IPS-20b (cell line): Measurements from ENCODE around the gene CATSPERE.

ENCODE experiments used
- H3K27ac ChIP-seq: one replicate; pipeline ENCODE4 v1.5.1; 2013; ENCODE audit warnings: low read length
- H3K27me3 ChIP-seq: 2 replicates; pipeline ENCODE4 v1.6.1; 2013; ENCODE audit warnings: mild to moderate bottlenecking, low read length, inconsistent platforms; ENCODE audit not compliant: insufficient read depth
- H3K36me3 ChIP-seq: 2 replicates; pipeline ENCODE4 v1.6.1; 2013; ENCODE audit warnings: low read depth, mild to moderate bottlenecking, inconsistent platforms, low read length, moderate library complexity; ENCODE audit not compliant: insufficient read depth
- H3K4me1 ChIP-seq: 2 replicates; pipeline ENCODE4 v1.6.1; 2013; ENCODE audit warnings: mild to moderate bottlenecking, control low read depth, inconsistent platforms, low read length, moderate library complexity; ENCODE audit not compliant: insufficient read depth
- H3K4me3 ChIP-seq: 2 replicates; pipeline ENCODE4 v1.5.1; 2013; ENCODE audit warnings: mild to moderate bottlenecking, low read length, inconsistent platforms
- H3K9ac ChIP-seq: 2 replicates; pipeline ENCODE4 v1.6.1; 2013; ENCODE audit warnings: low read depth, mild to moderate bottlenecking, inconsistent platforms, low read length, moderate library complexity
- H3K9me3 ChIP-seq: 2 replicates; pipeline ENCODE4 v1.6.1; 2013; ENCODE audit warnings: mild to moderate bottlenecking, low read depth, low read length, inconsistent platforms; ENCODE audit not compliant: insufficient read depth

CATSPERE gene

DNA sequence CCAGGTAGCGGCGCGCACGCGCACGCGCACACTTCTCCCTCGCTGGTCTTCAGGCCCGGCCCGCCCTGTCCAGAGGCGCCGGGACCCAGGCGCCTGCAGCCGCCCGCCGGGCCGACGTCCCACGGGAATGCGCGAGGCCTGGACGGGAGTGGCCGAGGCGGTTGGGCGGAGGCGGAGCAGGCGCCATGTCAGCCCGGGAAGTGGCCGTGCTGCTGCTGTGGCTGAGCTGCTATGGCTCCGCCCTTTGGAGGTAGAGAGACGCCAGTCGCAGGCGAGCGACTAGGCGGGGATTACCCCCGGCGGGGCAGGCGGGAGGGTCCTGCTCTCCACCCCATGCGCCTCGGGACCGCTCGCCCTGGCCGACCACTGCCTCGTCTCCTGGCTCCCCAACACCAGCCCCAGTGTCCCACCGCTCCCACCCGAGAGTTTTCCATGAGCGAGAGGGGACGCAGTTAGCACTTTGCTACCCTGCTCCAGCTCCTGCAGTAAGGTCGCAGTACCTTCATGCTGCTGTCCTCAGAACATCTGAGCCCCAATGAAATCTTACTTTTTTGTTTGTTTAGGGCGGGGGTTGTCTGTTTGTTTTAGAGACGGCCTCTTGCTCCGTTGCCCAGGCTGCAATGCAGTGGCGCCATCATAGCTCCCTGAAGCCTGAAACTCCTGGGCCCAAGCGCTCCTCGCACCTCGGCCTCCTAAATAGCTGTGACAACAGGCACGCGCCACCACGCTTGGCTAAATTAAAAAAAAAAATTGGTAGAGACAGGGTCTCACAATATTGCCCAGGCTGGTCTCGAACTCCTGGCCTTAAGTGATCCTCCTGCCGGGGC is at the start of gene CATSPERE:
Gene CATSPERE (plus strand): TSS at position 29 of the 827 bp plus-strand sequence. CDS start 157 bp downstream, at position 186.
- peak within 1 kb of the TSS; percentile 67; the same call in 1 of the 2 replicates for H3K9ac ChIP-seq
- no peaks in the 10 kb centered on the region; the same call in none of the 2 replicates for H3K4me1 ChIP-seq
- H3K27me3 ChIP-seq: no peaks in the 10 kb centered on the region
- H3K36me3 ChIP-seq: no peaks in the 10 kb centered on the region
- peak within 1 kb of the TSS; percentile 36 for H3K27ac ChIP-seq
- peak within 1 kb of the TSS; percentile 67; the same call in 1 of the 2 replicates for H3K4me3 ChIP-seq
- H3K9me3 ChIP-seq: peaks cover 11% of the 10 kb centered on the region

GRCh38 chr1:244412176-244412575 is 48.9 kb upstream of the CATSPERE start:
- Histone ChIP-seq H3K9me3 (no peaks in the 10 kb centered on the region), H3K27me3 (no peaks in the 10 kb centered on the region), H3K4me1 (peaks cover 10% of the 10 kb centered on the region; the same call in 1 of the 2 replicates), H3K4me3 (no peak overlapping the region), H3K9ac (no peak overlapping the region), H3K36me3 (peaks cover 97% of the 10 kb centered on the region), H3K27ac (no peak overlapping the region)

- H3K9me3 ChIP-seq: no peaks in the 10 kb centered on the region
- H3K36me3 ChIP-seq: peaks cover 97% of the 10 kb centered on the region
- no peaks in the 10 kb centered on the region for H3K27me3 ChIP-seq
- peaks cover 10% of the 10 kb centered on the region; the same call in 1 of the 2 replicates for H3K4me1 ChIP-seq
- H3K27ac ChIP-seq: no peak overlapping the region
- no peak overlapping the region for H3K9ac ChIP-seq
- no peak overlapping the region for H3K4me3 ChIP-seq
Observed at GRCh38 chr1:244413736-244414135, 47.3 kb upstream of the CATSPERE start.

GRCh38 chr1:244414543-244414942 is 46.5 kb upstream of the CATSPERE start:
- H3K27ac ChIP-seq: no peak overlapping the region
- no peak overlapping the region for H3K4me3 ChIP-seq
- no peak overlapping the region for H3K9ac ChIP-seq
- H3K9me3 ChIP-seq: no peaks in the 10 kb centered on the region
- H3K27me3 ChIP-seq: no peaks in the 10 kb centered on the region
- H3K36me3 ChIP-seq: peaks cover 96% of the 10 kb centered on the region
- peaks cover 3% of the 10 kb centered on the region; the same call in 1 of the 2 replicates for H3K4me1 ChIP-seq

GRCh38 chr1:244419024-244419423 is 42.0 kb upstream of the CATSPERE start:
- H3K4me1 ChIP-seq: no peaks in the 10 kb centered on the region
- no peak overlapping the region for H3K4me3 ChIP-seq
- H3K9me3 ChIP-seq: no peaks in the 10 kb centered on the region; the same call in 1 of the 2 replicates
- no peak overlapping the region for H3K27ac ChIP-seq
- peaks cover 94% of the 10 kb centered on the region for H3K36me3 ChIP-seq
- H3K27me3 ChIP-seq: no peaks in the 10 kb centered on the region
- H3K9ac ChIP-seq: no peak overlapping the region

- no peak overlapping the region for H3K27ac ChIP-seq
- peaks cover 90% of the 10 kb centered on the region for H3K36me3 ChIP-seq
- no peaks in the 10 kb centered on the region for H3K27me3 ChIP-seq
- no peak overlapping the region for H3K9ac ChIP-seq
- H3K4me1 ChIP-seq: no peaks in the 10 kb centered on the region
- H3K9me3 ChIP-seq: no peaks in the 10 kb centered on the region; the same call in 1 of the 2 replicates
- no peak overlapping the region for H3K4me3 ChIP-seq
Observed at GRCh38 chr1:244422174-244422573, 38.9 kb upstream of the CATSPERE start.

- H3K27me3 ChIP-seq: no peaks in the 10 kb centered on the region
- H3K36me3 ChIP-seq: peaks cover 78% of the 10 kb centered on the region
- no peak overlapping the region for H3K9ac ChIP-seq
Observed at GRCh38 chr1:244424649-244425334, 36.3 kb upstream of the CATSPERE start.

GRCh38 chr1:244427647-244428046 is 33.4 kb upstream of the CATSPERE start:
- Histone ChIP-seq H3K9ac (no peak overlapping the region), H3K27me3 (no peaks in the 10 kb centered on the region), H3K9me3 (no peaks in the 10 kb centered on the region), H3K36me3 (peaks cover 73% of the 10 kb centered on the region), H3K4me3 (no peak overlapping the region), H3K4me1 (no peaks in the 10 kb centered on the region), H3K27ac (no peak overlapping the region)

More at GRCh38 chr1:244424649-244425334, 36.3 kb upstream of the CATSPERE start:
- Histone ChIP-seq H3K27ac (no peak overlapping the region), H3K4me3 (no peak overlapping the region), H3K9me3 (no peaks in the 10 kb centered on the region; the same call in 1 of the 2 replicates), H3K4me1 (no peaks in the 10 kb centered on the region)

DNA sequence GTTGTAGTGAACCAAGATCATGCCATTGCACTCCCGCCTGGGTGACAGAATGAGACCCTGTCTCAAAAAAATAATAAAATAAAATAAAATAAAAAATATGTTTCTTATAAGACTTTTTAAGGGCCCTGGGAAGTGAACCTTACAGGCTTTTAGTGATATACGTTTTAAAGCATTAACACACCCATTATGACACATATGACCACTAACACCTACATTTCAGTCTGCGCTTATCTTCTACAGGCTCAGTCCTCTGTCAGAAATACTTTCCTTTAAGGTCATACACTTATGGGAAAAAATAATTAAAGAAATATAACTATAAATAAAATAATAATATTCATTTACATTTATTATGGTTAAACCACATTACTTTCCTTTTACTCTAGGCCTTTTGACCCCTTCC is 31.3 kb upstream of the CATSPERE start:
- peaks cover 68% of the 10 kb centered on the region for H3K36me3 ChIP-seq

GRCh38 chr1:244431166-244431565 is 29.9 kb upstream of the CATSPERE start:
- no peaks in the 10 kb centered on the region for H3K27me3 ChIP-seq
- no peaks in the 10 kb centered on the region for H3K9me3 ChIP-seq
- no peak overlapping the region for H3K4me3 ChIP-seq
- no peak overlapping the region for H3K27ac ChIP-seq
- no peak overlapping the region for H3K9ac ChIP-seq
- H3K36me3 ChIP-seq: peaks cover 67% of the 10 kb centered on the region
- no peaks in the 10 kb centered on the region for H3K4me1 ChIP-seq

More for the DNA sequence above, 31.3 kb upstream of the CATSPERE start:
- H3K27me3 ChIP-seq: no peaks in the 10 kb centered on the region
- H3K4me3 ChIP-seq: no peak overlapping the region
- H3K9ac ChIP-seq: no peak overlapping the region
- no peak overlapping the region for H3K27ac ChIP-seq
- no peaks in the 10 kb centered on the region for H3K4me1 ChIP-seq
- H3K9me3 ChIP-seq: no peaks in the 10 kb centered on the region

- Histone ChIP-seq H3K27ac (no peak overlapping the region), H3K4me3 (no peak overlapping the region), H3K4me1 (peaks cover 12% of the 10 kb centered on the region), H3K9me3 (no peaks in the 10 kb centered on the region), H3K27me3 (no peaks in the 10 kb centered on the region), H3K9ac (no peak overlapping the region), H3K36me3 (peaks cover 57% of the 10 kb centered on the region)
Observed at GRCh38 chr1:244435562-244436205, 25.4 kb upstream of the CATSPERE start.
